H9 (cell line): ENCODE measurements around the gene ANGPT4. TPM values are rescaled to one million over a fixed set of nuclear protein-coding genes. Genes with fewer than 3 reads are reported as not detected.

Source experiments
- DNase-seq: peaks from one replicate; pipeline ENCODE4 v3.0.0-alpha.2; 2017
- H2AFZ ChIP-seq: one replicate; pipeline ENCODE4 v1.6.1; 2013; ENCODE audit warnings: mild to moderate bottlenecking, low read length, control low read depth, moderate library complexity
- H2AK5ac ChIP-seq: 2 replicates; pipeline ENCODE4 v1.6.1; 2013; ENCODE audit warnings: low read length, control low read depth, mixed read lengths; ENCODE audit not compliant: insufficient read length
- H2BK120ac ChIP-seq: one replicate; pipeline ENCODE4 v1.6.1; 2013; ENCODE audit warnings: low read depth, mild to moderate bottlenecking, low read length, control low read depth, inconsistent platforms; ENCODE audit not compliant: poor library complexity, severe bottlenecking
- H2BK12ac ChIP-seq: 2 replicates; pipeline ENCODE4 v1.6.1; 2013; ENCODE audit warnings: low read length, control low read depth, mixed read lengths, low read depth; ENCODE audit not compliant: insufficient read length
- H2BK15ac ChIP-seq: 2 replicates; pipeline ENCODE4 v1.6.1; 2013; ENCODE audit warnings: low read depth, low read length, control low read depth
- H2BK20ac ChIP-seq: one replicate; pipeline ENCODE4 v1.6.1; 2013; ENCODE audit warnings: low read depth, mild to moderate bottlenecking, low read length, control low read depth, inconsistent platforms; ENCODE audit not compliant: poor library complexity, severe bottlenecking
- H2BK5ac ChIP-seq: 2 replicates; pipeline ENCODE4 v1.6.1; 2013; ENCODE audit warnings: low read length, control low read depth, mixed read lengths; ENCODE audit not compliant: insufficient read length
- H3K14ac ChIP-seq: 2 replicates; pipeline ENCODE4 v1.6.1; 2013; ENCODE audit warnings: low read length, control low read depth; ENCODE audit not compliant: insufficient read depth
- H3K18ac ChIP-seq: 2 replicates; pipeline ENCODE4 v1.6.1; 2013; ENCODE audit warnings: low read depth, mild to moderate bottlenecking, mixed read lengths, low read length, control low read depth; ENCODE audit not compliant: insufficient read length
- H3K23ac ChIP-seq: 2 replicates; pipeline ENCODE4 v1.6.1; 2013; ENCODE audit warnings: low read length, control low read depth, mixed read lengths, low read depth; ENCODE audit not compliant: insufficient read length
- H3K23me2 ChIP-seq: 2 replicates; pipeline ENCODE4 v1.6.1; 2013; ENCODE audit warnings: low read depth, mild to moderate bottlenecking, mixed read lengths, low read length, control low read depth; ENCODE audit not compliant: insufficient read length, poor library complexity, severe bottlenecking
- H3K27ac ChIP-seq: 2 replicates; pipeline ENCODE4 v1.5.1; 2013; ENCODE audit warnings: low read length, control low read depth, mixed read lengths, low read depth; ENCODE audit not compliant: insufficient read length
- H3K27me3 ChIP-seq: 2 replicates; pipeline ENCODE4 v1.6.1; 2013; ENCODE audit warnings: low read length, control low read depth, inconsistent platforms; ENCODE audit not compliant: insufficient read depth
- H3K4ac ChIP-seq: 2 replicates; pipeline ENCODE4 v1.6.1; 2013; ENCODE audit warnings: low read depth, mild to moderate bottlenecking, control low read depth, inconsistent platforms, low read length, moderate library complexity
- H3K4me1 ChIP-seq: 2 replicates; pipeline ENCODE4 v1.6.1; 2013; ENCODE audit warnings: low read length, control low read depth, inconsistent platforms; ENCODE audit not compliant: insufficient read depth
- H3K4me2 ChIP-seq: 2 replicates; pipeline ENCODE4 v1.6.1; 2013; ENCODE audit warnings: low read length, control low read depth, mixed read lengths; ENCODE audit not compliant: insufficient read length, insufficient read depth
- H3K56ac ChIP-seq: 2 replicates; pipeline ENCODE4 v1.6.1; 2013; ENCODE audit warnings: low read depth, mild to moderate bottlenecking, mixed read lengths, low read length, control low read depth; ENCODE audit not compliant: insufficient read length
- H3K79me1 ChIP-seq: 2 replicates; pipeline ENCODE4 v1.6.1; 2013; ENCODE audit warnings: low read depth, mild to moderate bottlenecking, moderate library complexity, low read length, control low read depth, inconsistent platforms; ENCODE audit not compliant: insufficient read depth, poor library complexity, severe bottlenecking
- H3K79me2 ChIP-seq: 2 replicates; pipeline ENCODE4 v1.6.1; 2013; ENCODE audit warnings: low read length, control low read depth, inconsistent platforms; ENCODE audit not compliant: insufficient read depth
- H3K9ac ChIP-seq: 2 replicates; pipeline ENCODE4 v1.6.1; 2013; ENCODE audit warnings: low read length, control low read depth, mixed read lengths; ENCODE audit not compliant: insufficient read length; ENCODE audit errors: extremely low read depth
- H3K9me3 ChIP-seq: one replicate; pipeline ENCODE4 v1.6.1; 2013; ENCODE audit warnings: low read depth, low read length, inconsistent platforms; ENCODE audit not compliant: control insufficient read depth
- H3T11ph ChIP-seq: one replicate; pipeline ENCODE4 v1.6.1; 2013; ENCODE audit warnings: mild to moderate bottlenecking, low read length, control low read depth, inconsistent platforms
- H4K20me1 ChIP-seq: one replicate; pipeline ENCODE4 v1.6.1; 2013; ENCODE audit not compliant: control insufficient read depth, insufficient read length, insufficient read depth
- H4K5ac ChIP-seq: 2 replicates; pipeline ENCODE4 v1.6.1; 2013; ENCODE audit warnings: low read depth, mild to moderate bottlenecking, mixed read lengths, low read length, control low read depth; ENCODE audit not compliant: insufficient read length
- H4K8ac ChIP-seq: replicated peaks from 2 replicates; pipeline ENCODE4 v1.6.1; 2013; ENCODE audit warnings: low read length, control low read depth, mixed read lengths, low read depth; ENCODE audit not compliant: insufficient read length
- H4K91ac ChIP-seq: 2 replicates; pipeline ENCODE4 v1.6.1; 2013; ENCODE audit warnings: low read depth, mild to moderate bottlenecking, moderate library complexity, mixed read lengths, low read length, control low read depth; ENCODE audit not compliant: insufficient read length
- H3K27ac Mint-ChIP-seq, 3 experiments: 2 replicates in 2 of 3; 3 replicates in 1 of 3; pipeline ENCODE4 v1.8.0; 2020 to 2021; ENCODE audit warnings: mixed read lengths in 3 of 3, mild to moderate bottlenecking in 1 of 3, moderate library complexity in 1 of 3
- H3K27me3 Mint-ChIP-seq: 2 replicates; pipeline ENCODE4 v1.8.0; 2021; ENCODE audit warnings: low read depth, mild to moderate bottlenecking, moderate library complexity, mixed read lengths
- H3K36me3 Mint-ChIP-seq, 3 experiments: 2 replicates in 2 of 3; 3 replicates in 1 of 3; pipeline ENCODE4 v1.8.0; 2020 to 2021; ENCODE audit warnings: low read depth in 3 of 3, mixed read lengths in 3 of 3; ENCODE audit not compliant: insufficient read depth in 1 of 3
- H3K4me1 Mint-ChIP-seq, 2 experiments: 2 replicates each; pipeline ENCODE4 v1.8.0; 2020; ENCODE audit warnings: mixed read lengths in 2 of 2
- H3K4me3 Mint-ChIP-seq, 2 experiments: 2 replicates in 1 of 2; 3 replicates in 1 of 2; pipeline ENCODE4 v1.8.0; 2020 to 2021; ENCODE audit warnings: mild to moderate bottlenecking in 2 of 2, mixed read lengths in 2 of 2, moderate library complexity in 1 of 2
- H3K9me3 Mint-ChIP-seq, 2 experiments: 2 replicates in 1 of 2; 3 replicates in 1 of 2; pipeline ENCODE4 v1.8.0; 2020; ENCODE audit warnings: mild to moderate bottlenecking in 2 of 2, mixed read lengths in 2 of 2, moderate library complexity in 1 of 2
- CTCF ChIP-seq: fragments of 200-600 bp; sonication (generic); conservative IDR thresholded peaks from 3 replicates; pipeline ENCODE4 v1.8.0; 2021; ENCODE audit warnings: antibody characterized with exemption, mild to moderate bottlenecking
- WGBS: extraction: QIAGEN DNeasy Blood & Tissue Kit; methylation state at CpG from one replicate; pipeline ENCODE4 v1.1.7; 2013; ENCODE audit warnings: missing lambda C conversion rate, low lambda C conversion rate, mixed read lengths; ENCODE audit not compliant: insufficient read length; ENCODE audit errors: extremely low coverage; 5-methylcytosine and 5-hydroxymethylcytosine counted together
- total RNA-seq: library from RNA; stranded (reverse); gene quantifications from 2 replicates; pipeline ENCODE4 v1.2.1, GENCODE V29; 2021

ANGPT4 gene
- total RNA-seq, 1 experiment from 2014 or later = 0.11 TPM

- H3K4me3 Mint-ChIP-seq = no peak overlapping the region
- Histone ChIP-seq H2AFZ (no peak overlapping the region), H3K9ac (no peak overlapping the region), H3K4me1 (no peaks in the 10 kb centered on the region; the same call in 1 of the 2 replicates), H2BK15ac (no peak overlapping the region), H4K5ac (no peak overlapping the region), H3K23me2 (no peaks in the 10 kb centered on the region), H3K27me3 (no peaks in the 10 kb centered on the region), H3K27ac (no peak overlapping the region), H3K4ac (no peak overlapping the region), H2BK120ac (no peak overlapping the region), H2AK5ac (no peak overlapping the region), H3K14ac (no peak overlapping the region), H3K56ac (no peak overlapping the region), H3K9me3 (no peaks in the 10 kb centered on the region), H3K23ac (no peak overlapping the region), H2BK20ac (no peak overlapping the region), H2BK12ac (no peak overlapping the region), H4K20me1 (no peaks in the 10 kb centered on the region), H4K8ac (no peak overlapping the region), H3K79me2 (no peaks in the 10 kb centered on the region), H3K79me1 (no peaks in the 10 kb centered on the region), H2BK5ac (no peak overlapping the region), H3K18ac (no peak overlapping the region), H3T11ph (no peak overlapping the region), H4K91ac (no peak overlapping the region), H3K4me2 (no peak overlapping the region)
- H3K27me3 Mint-ChIP-seq = no peaks in the 10 kb centered on the region; the same call in 1 of the 2 replicates
- no peaks in the 10 kb centered on the region for H3K9me3 Mint-ChIP-seq
- no CpG with 5 or more reads among the region's 5 CpGs for WGBS
- no peak overlapping the region for H3K27ac Mint-ChIP-seq
- no peak for DNase-seq
- H3K4me1 Mint-ChIP-seq = peaks cover 9 to 14% of the 10 kb centered on the region in 2 experiments
- no peak for TF ChIP-seq CTCF
- no peaks in the 10 kb centered on the region; a peak in 1 of 7 replicates for H3K36me3 Mint-ChIP-seq
Measured at GRCh38 chr20:921068-921467, 4.9 kb upstream of the ANGPT4 start.
